SH-SY5Y (cell line): ENCODE measurements around the gene CLIC4.

Experiments used
- GATA2 ChIP-seq: IDR thresholded peaks from 2 replicates; pipeline ENCODE4 v1.6.1; 2011; ENCODE audit warnings: mild to moderate bottlenecking, low read depth, low read length
- GATA3 ChIP-seq: IDR thresholded peaks from 2 replicates; pipeline ENCODE4 v1.6.1; 2011; ENCODE audit warnings: low read depth, mild to moderate bottlenecking, low read length, moderate library complexity

- TF ChIP-seq GATA2 (no peak), GATA3 (no peak)
Measured at GRCh38 chr1:24761582-24761981, 16.3 kb downstream of the CLIC4 start.
